PFSK-1 (cell line): Measurements from ENCODE around the gene ERGIC1.

Experiments
- FOXP2 ChIP-seq: optimal IDR thresholded peaks from 2 replicates; pipeline ENCODE3; 2011; ENCODE audit warnings: borderline replicate concordance, control low read depth, inconsistent platforms; ENCODE audit not compliant: insufficient read depth; ENCODE audit errors: extremely low read length, extremely low read depth
- POLR2AphosphoS5 ChIP-seq: IDR thresholded peaks from 2 replicates; pipeline ENCODE4 v1.6.1; 2012; ENCODE audit warnings: low read depth, mild to moderate bottlenecking, control low read depth, low read length, moderate library complexity
- REST ChIP-seq, 2 experiments: IDR thresholded peaks; 2 replicates each; pipeline versions ENCODE4 v1.6.1 to v1.8.0; 2011 to 2012; ENCODE audit warnings: low read depth in 2 of 2, low read length in 2 of 2, control low read depth in 1 of 2, inconsistent platforms in 1 of 2, mild to moderate bottlenecking in 1 of 2, moderate library complexity in 1 of 2; ENCODE audit not compliant: insufficient read depth in 1 of 2
- SIN3A ChIP-seq: IDR thresholded peaks from 2 replicates; pipeline ENCODE4 v1.6.1; 2012; ENCODE audit warnings: mild to moderate bottlenecking, low read length, moderate library complexity, borderline replicate concordance; ENCODE audit not compliant: insufficient read depth
- TAF1 ChIP-seq: IDR thresholded peaks from 2 replicates; pipeline ENCODE4 v1.6.1; 2012; ENCODE audit warnings: low read length, control low read depth, borderline replicate concordance; ENCODE audit not compliant: insufficient read depth

GRCh38 chr5:172789687-172790495 is 44.2 kb upstream of the ERGIC1 start:
- TF ChIP-seq POLR2AphosphoS5 (no peak), FOXP2 (no peak), REST (IDR thresholded peaks at IDR 0.05; ENCODE audit: insufficient read depth in 1 of 2, low read depth in 2 of 2, low read length in 2 of 2) (no peak), TAF1 (no peak), SIN3A (no peak)
